LNCaP clone FGC (cell line): Measurements from ENCODE around the gene CD9.

Source experiments
- DNase-seq: peaks from one replicate; pipeline ENCODE4 v3.0.0-alpha.2; 2011; ENCODE audit warnings: low read depth
- H3K4me3 ChIP-seq: 2 replicates; pipeline ENCODE4 v1.5.1; 2011; ENCODE audit warnings: mild to moderate bottlenecking, low read depth, low read length, control low read depth
- TF ChIP-seq, protein P1 (sequence below): IDR thresholded peaks from 2 replicates; pipeline ENCODE4 v1.5.1; 2012; ENCODE audit warnings: mild to moderate bottlenecking; ENCODE audit not compliant: control insufficient read depth, insufficient read depth; ENCODE audit errors: extremely low read depth

Gene CD9

DNA sequence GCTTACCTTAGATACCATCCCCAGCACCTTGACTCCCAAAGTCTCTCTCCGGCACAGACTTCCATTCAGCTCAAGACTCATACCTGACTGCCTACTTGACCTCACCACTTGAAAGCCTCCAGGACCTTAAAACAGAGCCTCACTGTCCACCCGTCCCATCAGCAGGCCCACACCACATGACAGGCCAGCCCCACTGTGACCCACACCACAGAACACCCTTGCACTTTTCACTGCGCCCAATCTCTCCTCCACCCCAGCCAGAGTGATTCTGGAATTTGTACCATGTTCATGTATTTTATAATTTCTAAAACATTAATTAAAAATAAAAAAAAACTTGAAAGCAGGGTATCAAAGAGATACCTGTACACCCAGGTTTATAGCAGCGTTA is 82.2 kb downstream of the CD9 start:
- TF ChIP-seq, protein P1, sequence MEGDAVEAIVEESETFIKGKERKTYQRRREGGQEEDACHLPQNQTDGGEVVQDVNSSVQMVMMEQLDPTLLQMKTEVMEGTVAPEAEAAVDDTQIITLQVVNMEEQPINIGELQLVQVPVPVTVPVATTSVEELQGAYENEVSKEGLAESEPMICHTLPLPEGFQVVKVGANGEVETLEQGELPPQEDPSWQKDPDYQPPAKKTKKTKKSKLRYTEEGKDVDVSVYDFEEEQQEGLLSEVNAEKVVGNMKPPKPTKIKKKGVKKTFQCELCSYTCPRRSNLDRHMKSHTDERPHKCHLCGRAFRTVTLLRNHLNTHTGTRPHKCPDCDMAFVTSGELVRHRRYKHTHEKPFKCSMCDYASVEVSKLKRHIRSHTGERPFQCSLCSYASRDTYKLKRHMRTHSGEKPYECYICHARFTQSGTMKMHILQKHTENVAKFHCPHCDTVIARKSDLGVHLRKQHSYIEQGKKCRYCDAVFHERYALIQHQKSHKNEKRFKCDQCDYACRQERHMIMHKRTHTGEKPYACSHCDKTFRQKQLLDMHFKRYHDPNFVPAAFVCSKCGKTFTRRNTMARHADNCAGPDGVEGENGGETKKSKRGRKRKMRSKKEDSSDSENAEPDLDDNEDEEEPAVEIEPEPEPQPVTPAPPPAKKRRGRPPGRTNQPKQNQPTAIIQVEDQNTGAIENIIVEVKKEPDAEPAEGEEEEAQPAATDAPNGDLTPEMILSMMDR, result no peak
- no peak for DNase-seq
- no peak overlapping the region for H3K4me3 ChIP-seq

- TF ChIP-seq, protein P1, result no peak
- no peak for DNase-seq
- H3K4me3 ChIP-seq, result no peak overlapping the region
These were observed 84.1 kb downstream of the CD9 start for GRCh38 chr12:6284273-6284672.

DNA sequence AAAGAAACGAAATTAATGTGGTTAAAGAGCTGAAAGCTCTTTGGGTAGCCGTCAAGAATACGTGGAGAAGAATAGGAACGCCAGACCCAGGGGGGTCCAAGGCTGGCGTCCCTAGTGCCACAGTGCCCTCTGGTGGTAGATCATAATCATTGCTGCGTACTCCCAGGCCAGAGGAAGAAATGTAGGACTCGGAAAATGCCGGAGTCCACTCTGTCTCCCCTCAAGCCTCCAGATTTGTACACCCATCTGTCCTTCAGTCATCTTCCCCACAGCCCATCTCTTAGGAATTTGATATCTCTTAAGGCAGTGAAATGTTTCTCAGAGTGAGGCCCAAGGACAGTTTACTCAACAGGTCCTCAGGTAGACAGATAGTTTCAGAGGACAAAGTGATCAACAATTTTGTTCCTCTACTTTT is 84.9 kb downstream of the CD9 start:
- DNase-seq, result no peak
- TF ChIP-seq, protein P1, result peak; percentile 91
- H3K4me3 ChIP-seq, result no peak overlapping the region

DNA sequence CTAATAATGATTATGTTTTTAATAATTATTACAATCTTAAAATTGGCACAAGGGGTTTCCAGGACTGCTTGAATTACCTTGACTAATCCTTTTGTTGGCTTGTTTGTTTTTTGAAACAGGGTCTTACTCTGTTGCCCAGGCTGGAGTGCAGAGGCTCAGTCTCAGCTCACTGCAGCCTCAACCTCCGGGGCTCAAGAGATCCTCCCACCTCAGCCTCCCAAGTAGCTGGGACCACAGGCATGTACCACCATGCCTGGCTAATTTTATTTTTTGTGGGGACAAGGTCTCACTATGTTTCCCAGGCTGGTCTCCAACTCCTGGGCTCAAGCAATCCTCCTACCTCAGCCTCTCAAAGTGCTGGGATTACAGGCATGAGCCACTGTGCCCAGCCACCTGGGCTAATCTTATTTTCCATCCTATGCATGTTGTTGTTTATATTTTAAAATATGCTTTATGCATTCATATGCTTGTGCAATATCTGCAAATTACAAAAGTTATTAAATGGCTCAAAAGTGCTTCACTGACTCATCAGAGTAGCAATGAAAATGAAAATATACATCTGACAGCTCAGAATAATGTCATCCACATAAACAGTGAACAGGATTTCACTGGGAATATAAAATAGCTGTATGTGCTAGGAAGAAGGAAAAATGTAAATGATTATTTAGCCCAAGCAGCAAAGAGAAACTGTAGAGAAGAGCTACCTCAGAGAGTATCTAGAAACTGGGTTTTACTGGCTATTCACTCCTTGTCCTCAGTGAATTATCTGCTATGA is 85.5 kb downstream of the CD9 start:
- TF ChIP-seq, protein P1, result no peak
- H3K4me3 ChIP-seq, result no peak overlapping the region
- no peak for DNase-seq
